H9 (cell line): ENCODE results near the gene ZNRF1. TPM values are rescaled to one million over a fixed set of nuclear protein-coding genes. Genes with fewer than 3 reads are reported as not detected.
A peak's percentile ranks its signal among the peaks of the same experiment; 100 is the strongest.

Source experiments
- DNase-seq: peaks from one replicate; pipeline ENCODE4 v3.0.0-alpha.2; 2017
- H2AFZ ChIP-seq: one replicate; pipeline ENCODE4 v1.6.1; 2013; ENCODE audit warnings: mild to moderate bottlenecking, low read length, control low read depth, moderate library complexity
- H2AK5ac ChIP-seq: 2 replicates; pipeline ENCODE4 v1.6.1; 2013; ENCODE audit warnings: low read length, control low read depth, mixed read lengths; ENCODE audit not compliant: insufficient read length
- H2BK120ac ChIP-seq: one replicate; pipeline ENCODE4 v1.6.1; 2013; ENCODE audit warnings: low read depth, mild to moderate bottlenecking, low read length, control low read depth, inconsistent platforms; ENCODE audit not compliant: poor library complexity, severe bottlenecking
- H2BK12ac ChIP-seq: 2 replicates; pipeline ENCODE4 v1.6.1; 2013; ENCODE audit warnings: low read length, control low read depth, mixed read lengths, low read depth; ENCODE audit not compliant: insufficient read length
- H2BK15ac ChIP-seq: 2 replicates; pipeline ENCODE4 v1.6.1; 2013; ENCODE audit warnings: low read depth, low read length, control low read depth
- H2BK20ac ChIP-seq: one replicate; pipeline ENCODE4 v1.6.1; 2013; ENCODE audit warnings: low read depth, mild to moderate bottlenecking, low read length, control low read depth, inconsistent platforms; ENCODE audit not compliant: poor library complexity, severe bottlenecking
- H2BK5ac ChIP-seq: 2 replicates; pipeline ENCODE4 v1.6.1; 2013; ENCODE audit warnings: low read length, control low read depth, mixed read lengths; ENCODE audit not compliant: insufficient read length
- H3K14ac ChIP-seq: 2 replicates; pipeline ENCODE4 v1.6.1; 2013; ENCODE audit warnings: low read length, control low read depth; ENCODE audit not compliant: insufficient read depth
- H3K18ac ChIP-seq: 2 replicates; pipeline ENCODE4 v1.6.1; 2013; ENCODE audit warnings: low read depth, mild to moderate bottlenecking, mixed read lengths, low read length, control low read depth; ENCODE audit not compliant: insufficient read length
- H3K23ac ChIP-seq: 2 replicates; pipeline ENCODE4 v1.6.1; 2013; ENCODE audit warnings: low read length, control low read depth, mixed read lengths, low read depth; ENCODE audit not compliant: insufficient read length
- H3K23me2 ChIP-seq: 2 replicates; pipeline ENCODE4 v1.6.1; 2013; ENCODE audit warnings: low read depth, mild to moderate bottlenecking, mixed read lengths, low read length, control low read depth; ENCODE audit not compliant: insufficient read length, poor library complexity, severe bottlenecking
- H3K27ac ChIP-seq: 2 replicates; pipeline ENCODE4 v1.5.1; 2013; ENCODE audit warnings: low read length, control low read depth, mixed read lengths, low read depth; ENCODE audit not compliant: insufficient read length
- H3K27me3 ChIP-seq: 2 replicates; pipeline ENCODE4 v1.6.1; 2013; ENCODE audit warnings: low read length, control low read depth, inconsistent platforms; ENCODE audit not compliant: insufficient read depth
- H3K4ac ChIP-seq: 2 replicates; pipeline ENCODE4 v1.6.1; 2013; ENCODE audit warnings: low read depth, mild to moderate bottlenecking, control low read depth, inconsistent platforms, low read length, moderate library complexity
- H3K4me1 ChIP-seq: 2 replicates; pipeline ENCODE4 v1.6.1; 2013; ENCODE audit warnings: low read length, control low read depth, inconsistent platforms; ENCODE audit not compliant: insufficient read depth
- H3K4me2 ChIP-seq: 2 replicates; pipeline ENCODE4 v1.6.1; 2013; ENCODE audit warnings: low read length, control low read depth, mixed read lengths; ENCODE audit not compliant: insufficient read length, insufficient read depth
- H3K56ac ChIP-seq: 2 replicates; pipeline ENCODE4 v1.6.1; 2013; ENCODE audit warnings: low read depth, mild to moderate bottlenecking, mixed read lengths, low read length, control low read depth; ENCODE audit not compliant: insufficient read length
- H3K79me1 ChIP-seq: 2 replicates; pipeline ENCODE4 v1.6.1; 2013; ENCODE audit warnings: low read depth, mild to moderate bottlenecking, moderate library complexity, low read length, control low read depth, inconsistent platforms; ENCODE audit not compliant: insufficient read depth, poor library complexity, severe bottlenecking
- H3K79me2 ChIP-seq: 2 replicates; pipeline ENCODE4 v1.6.1; 2013; ENCODE audit warnings: low read length, control low read depth, inconsistent platforms; ENCODE audit not compliant: insufficient read depth
- H3K9ac ChIP-seq: 2 replicates; pipeline ENCODE4 v1.6.1; 2013; ENCODE audit warnings: low read length, control low read depth, mixed read lengths; ENCODE audit not compliant: insufficient read length; ENCODE audit errors: extremely low read depth
- H3K9me3 ChIP-seq: one replicate; pipeline ENCODE4 v1.6.1; 2013; ENCODE audit warnings: low read depth, low read length, inconsistent platforms; ENCODE audit not compliant: control insufficient read depth
- H3T11ph ChIP-seq: one replicate; pipeline ENCODE4 v1.6.1; 2013; ENCODE audit warnings: mild to moderate bottlenecking, low read length, control low read depth, inconsistent platforms
- H4K20me1 ChIP-seq: one replicate; pipeline ENCODE4 v1.6.1; 2013; ENCODE audit not compliant: control insufficient read depth, insufficient read length, insufficient read depth
- H4K5ac ChIP-seq: 2 replicates; pipeline ENCODE4 v1.6.1; 2013; ENCODE audit warnings: low read depth, mild to moderate bottlenecking, mixed read lengths, low read length, control low read depth; ENCODE audit not compliant: insufficient read length
- H4K8ac ChIP-seq: replicated peaks from 2 replicates; pipeline ENCODE4 v1.6.1; 2013; ENCODE audit warnings: low read length, control low read depth, mixed read lengths, low read depth; ENCODE audit not compliant: insufficient read length
- H4K91ac ChIP-seq: 2 replicates; pipeline ENCODE4 v1.6.1; 2013; ENCODE audit warnings: low read depth, mild to moderate bottlenecking, moderate library complexity, mixed read lengths, low read length, control low read depth; ENCODE audit not compliant: insufficient read length
- H3K27ac Mint-ChIP-seq, 3 experiments: 2 replicates in 2 of 3; 3 replicates in 1 of 3; pipeline ENCODE4 v1.8.0; 2020 to 2021; ENCODE audit warnings: mixed read lengths in 3 of 3, mild to moderate bottlenecking in 1 of 3, moderate library complexity in 1 of 3
- H3K27me3 Mint-ChIP-seq: 2 replicates; pipeline ENCODE4 v1.8.0; 2021; ENCODE audit warnings: low read depth, mild to moderate bottlenecking, moderate library complexity, mixed read lengths
- H3K36me3 Mint-ChIP-seq, 3 experiments: 2 replicates in 2 of 3; 3 replicates in 1 of 3; pipeline ENCODE4 v1.8.0; 2020 to 2021; ENCODE audit warnings: low read depth in 3 of 3, mixed read lengths in 3 of 3; ENCODE audit not compliant: insufficient read depth in 1 of 3
- H3K4me1 Mint-ChIP-seq, 2 experiments: 2 replicates each; pipeline ENCODE4 v1.8.0; 2020; ENCODE audit warnings: mixed read lengths in 2 of 2
- H3K4me3 Mint-ChIP-seq, 2 experiments: 2 replicates in 1 of 2; 3 replicates in 1 of 2; pipeline ENCODE4 v1.8.0; 2020 to 2021; ENCODE audit warnings: mild to moderate bottlenecking in 2 of 2, mixed read lengths in 2 of 2, moderate library complexity in 1 of 2
- H3K9me3 Mint-ChIP-seq, 2 experiments: 2 replicates in 1 of 2; 3 replicates in 1 of 2; pipeline ENCODE4 v1.8.0; 2020; ENCODE audit warnings: mild to moderate bottlenecking in 2 of 2, mixed read lengths in 2 of 2, moderate library complexity in 1 of 2
- CTCF ChIP-seq: fragments of 200-600 bp; sonication (generic); conservative IDR thresholded peaks from 3 replicates; pipeline ENCODE4 v1.8.0; 2021; ENCODE audit warnings: antibody characterized with exemption, mild to moderate bottlenecking
- WGBS: extraction: QIAGEN DNeasy Blood & Tissue Kit; methylation state at CpG from one replicate; pipeline ENCODE4 v1.1.7; 2013; ENCODE audit warnings: missing lambda C conversion rate, low lambda C conversion rate, mixed read lengths; ENCODE audit not compliant: insufficient read length; ENCODE audit errors: extremely low coverage; 5-methylcytosine and 5-hydroxymethylcytosine counted together
- total RNA-seq: library from RNA; stranded (reverse); gene quantifications from 2 replicates; pipeline ENCODE4 v1.2.1, GENCODE V29; 2021

Gene ZNRF1
- total RNA-seq, 1 experiment from 2014 or later, result 49.6 TPM

GRCh38 chr16:74950511-74950910, 48.3 kb upstream of the ZNRF1 start:
- Histone ChIP-seq H3K14ac (no peak overlapping the region), H4K8ac (no peak overlapping the region), H3K4ac (no peak overlapping the region), H2BK20ac (no peak overlapping the region), H3K56ac (no peak overlapping the region), H2BK120ac (no peak overlapping the region), H3K9ac (no peak overlapping the region), H3K4me2 (no peak overlapping the region), H3K23me2 (no peaks in the 10 kb centered on the region), H3K4me1 (no peaks in the 10 kb centered on the region), H4K5ac (no peak overlapping the region), H3K27me3 (no peaks in the 10 kb centered on the region), H3K23ac (no peak overlapping the region), H3T11ph (no peak overlapping the region), H2BK12ac (no peak overlapping the region), H3K27ac (no peak overlapping the region), H3K18ac (no peak overlapping the region), H3K79me1 (no peaks in the 10 kb centered on the region), H2BK5ac (no peak overlapping the region), H4K20me1 (no peaks in the 10 kb centered on the region), H4K91ac (no peak overlapping the region), H3K9me3 (no peaks in the 10 kb centered on the region), H2AK5ac (no peak overlapping the region), H3K79me2 (no peaks in the 10 kb centered on the region), H2AFZ (no peak overlapping the region), H2BK15ac (no peak overlapping the region)
- no peak for TF ChIP-seq CTCF
- peaks cover 32 to 91% (median 71%) of the 10 kb centered on the region in 3 experiments for H3K36me3 Mint-ChIP-seq
- H3K4me3 Mint-ChIP-seq, result no peak overlapping the region
- DNase-seq, result no peak
- no peaks in the 10 kb centered on the region for H3K4me1 Mint-ChIP-seq
- H3K27me3 Mint-ChIP-seq, result no peaks in the 10 kb centered on the region
- no CpG with 5 or more reads among the region's 7 CpGs for WGBS
- H3K27ac Mint-ChIP-seq, result peak overlapping the region in 2 of 3 experiments; percentile 49 to 54; a peak in 1 of 7 replicates
- no peaks in the 10 kb centered on the region for H3K9me3 Mint-ChIP-seq
